ENCODE measurements around the gene HTR6. TPM values are rescaled to one million over a fixed set of nuclear protein-coding genes. Genes with fewer than 3 reads are reported as not detected.
A peak's percentile ranks its signal among the peaks of the same experiment; 100 is the strongest.

The HTR6 gene
- total RNA-seq, 1 experiment from 2014 or later, result not detected

DNA sequence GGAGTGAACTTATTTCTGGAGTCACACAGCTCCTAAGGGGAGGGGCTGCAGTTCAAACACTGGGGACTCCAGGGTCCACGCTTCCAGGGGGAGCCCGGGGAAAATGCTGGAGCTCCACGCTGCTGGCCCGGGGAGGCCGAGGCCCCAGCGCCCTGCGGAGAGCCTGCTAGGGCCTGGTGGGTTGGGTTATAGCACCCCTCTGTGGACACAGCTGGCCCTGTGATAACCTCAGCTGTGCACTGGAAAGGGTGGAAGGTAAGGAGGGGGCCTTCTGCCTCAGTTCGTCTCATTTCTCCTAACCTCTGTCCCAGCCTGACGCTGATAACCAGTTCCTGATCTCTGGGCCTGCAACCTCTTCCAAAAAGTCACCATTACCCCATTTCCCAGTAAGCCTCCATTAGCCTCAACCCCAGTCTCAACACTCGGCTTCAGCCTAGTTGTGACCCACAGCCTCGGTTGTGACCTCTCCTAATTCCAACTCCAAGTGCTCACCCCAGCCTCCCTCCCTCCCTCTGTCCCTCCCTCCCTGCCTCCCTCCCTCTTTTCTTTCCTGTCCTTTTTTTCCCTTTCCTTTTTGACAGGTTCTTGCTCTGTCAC, 13.4 kb upstream of the HTR6 start:
- BruUV-seq (replicated peaks), result no TSS peak
- CTCF ChIA-PET, result no interaction called here
- Histone ChIP-seq H3F3A (ENCODE audit: insufficient read depth, low read depth) (peaks cover 20% of the 10 kb centered on the region), H3K4me1 (replicated peaks; ENCODE audit: insufficient read depth) (peaks cover 23% of the 10 kb centered on the region), H3K9me2 (ENCODE audit: insufficient read depth) (no peaks in the 10 kb centered on the region), H3K9me3 (ENCODE audit: insufficient read depth, low read depth) (no peaks in the 10 kb centered on the region), H3K36me3 (ENCODE audit: low read depth) (no peaks in the 10 kb centered on the region), H3K27me3 (ENCODE audit: insufficient read depth, low read depth) (no peaks in the 10 kb centered on the region), H3K27ac (no peak overlapping the region), H2AFZ (no peak overlapping the region), H3K4me2 (no peak overlapping the region), H3K79me2 (ENCODE audit: low read depth) (no peaks in the 10 kb centered on the region), H3K4me3 (no peak overlapping the region), H4K20me1 (ENCODE audit: insufficient read depth) (peaks cover 4% of the 10 kb centered on the region)
- DNase-seq, result no peak
- intact Hi-C loops (cut with micrococcal nuclease; ENCODE audit: unreplicated experiment), result loop anchor here (5.0 kb wide), 2 partner anchors 309 to 399 kb away; partner anchors contain the start of genes EMC1 and MRTO4
- no peak for TF ChIP-seq EZH2 (IDR thresholded peaks at IDR 0.05; ENCODE audit: low read depth)
- TF ChIP-seq, protein P1, sequence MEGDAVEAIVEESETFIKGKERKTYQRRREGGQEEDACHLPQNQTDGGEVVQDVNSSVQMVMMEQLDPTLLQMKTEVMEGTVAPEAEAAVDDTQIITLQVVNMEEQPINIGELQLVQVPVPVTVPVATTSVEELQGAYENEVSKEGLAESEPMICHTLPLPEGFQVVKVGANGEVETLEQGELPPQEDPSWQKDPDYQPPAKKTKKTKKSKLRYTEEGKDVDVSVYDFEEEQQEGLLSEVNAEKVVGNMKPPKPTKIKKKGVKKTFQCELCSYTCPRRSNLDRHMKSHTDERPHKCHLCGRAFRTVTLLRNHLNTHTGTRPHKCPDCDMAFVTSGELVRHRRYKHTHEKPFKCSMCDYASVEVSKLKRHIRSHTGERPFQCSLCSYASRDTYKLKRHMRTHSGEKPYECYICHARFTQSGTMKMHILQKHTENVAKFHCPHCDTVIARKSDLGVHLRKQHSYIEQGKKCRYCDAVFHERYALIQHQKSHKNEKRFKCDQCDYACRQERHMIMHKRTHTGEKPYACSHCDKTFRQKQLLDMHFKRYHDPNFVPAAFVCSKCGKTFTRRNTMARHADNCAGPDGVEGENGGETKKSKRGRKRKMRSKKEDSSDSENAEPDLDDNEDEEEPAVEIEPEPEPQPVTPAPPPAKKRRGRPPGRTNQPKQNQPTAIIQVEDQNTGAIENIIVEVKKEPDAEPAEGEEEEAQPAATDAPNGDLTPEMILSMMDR (conservative IDR thresholded peaks at IDR 0.05), result peak; percentile 44
- POLR2A ChIA-PET (ENCODE audit: unreplicated experiment), result no interaction called here

DNA sequence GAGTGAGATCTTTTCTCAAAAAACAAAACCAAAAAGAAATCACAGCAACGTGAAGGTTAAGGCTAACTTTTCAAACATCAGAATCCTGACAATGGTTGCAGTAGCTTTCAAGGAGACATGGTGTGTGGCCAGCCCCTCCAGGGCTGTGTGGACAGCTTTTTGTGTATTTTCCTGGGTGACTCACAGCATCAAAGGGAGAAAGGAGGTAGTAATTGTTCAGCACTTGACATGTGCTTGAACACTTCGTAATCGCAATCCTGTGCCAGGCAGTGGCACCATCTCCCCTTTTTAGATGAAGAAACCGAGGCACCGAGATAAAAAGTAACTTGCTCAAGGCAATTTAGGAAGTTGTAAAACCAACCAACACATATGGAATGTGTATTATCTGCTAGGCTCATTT, 10.3 kb upstream of the HTR6 start:
- intact Hi-C loops (cut with micrococcal nuclease; ENCODE audit: unreplicated experiment), result loop anchor here (5.0 kb wide), 2 partner anchors 312 to 402 kb away; partner anchors contain the start of genes EMC1 and MRTO4

DNA sequence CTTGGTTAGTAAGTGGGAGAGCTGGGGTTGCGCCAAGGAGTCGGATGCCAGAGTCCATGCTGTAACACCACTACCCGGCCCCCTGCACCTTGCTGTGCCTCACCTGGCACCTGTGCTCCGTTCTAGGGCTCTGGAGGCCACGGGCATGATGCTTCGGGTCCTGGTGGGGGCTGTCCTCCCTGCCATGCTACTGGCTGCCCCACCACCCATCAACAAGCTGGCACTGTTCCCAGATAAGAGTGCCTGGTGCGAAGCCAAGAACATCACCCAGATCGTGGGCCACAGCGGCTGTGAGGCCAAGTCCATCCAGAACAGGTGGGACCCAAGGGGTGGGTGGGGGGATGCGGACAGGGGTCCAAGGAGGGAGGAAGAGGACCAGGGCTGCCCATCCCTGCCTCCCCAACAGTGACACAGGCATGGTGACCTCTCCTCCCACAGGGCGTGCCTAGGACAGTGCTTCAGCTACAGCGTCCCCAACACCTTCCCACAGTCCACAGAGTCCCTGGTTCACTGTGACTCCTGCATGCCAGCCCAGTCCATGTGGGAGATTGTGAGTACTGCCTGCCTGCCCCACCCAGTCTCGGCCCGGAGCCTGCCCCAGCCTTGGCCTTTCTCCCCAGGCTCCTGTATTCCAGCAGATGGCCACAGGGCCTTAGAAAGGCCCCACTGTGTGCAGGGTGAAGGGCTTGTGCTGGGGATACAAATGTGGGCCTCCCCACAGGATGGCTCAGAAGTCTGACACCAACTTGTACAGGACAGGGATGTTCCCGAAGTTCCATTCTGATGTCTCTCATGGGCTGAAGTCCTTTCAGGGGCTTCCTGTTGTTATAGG, 9.6 kb upstream of the HTR6 start:
- intact Hi-C loops (cut with micrococcal nuclease; ENCODE audit: unreplicated experiment), result loop anchor here (5.0 kb wide), 2 partner anchors 313 to 403 kb away; partner anchors contain the start of genes EMC1 and MRTO4
- no peaks in the 10 kb centered on the region for H3K9me3 ChIP-seq (ENCODE audit: insufficient read depth, low read depth)
- no peak overlapping the region for H3K4me3 ChIP-seq
- H4K20me1 ChIP-seq (ENCODE audit: insufficient read depth), result peaks cover 4% of the 10 kb centered on the region
- peaks cover 15% of the 10 kb centered on the region for H3K4me1 ChIP-seq (replicated peaks; ENCODE audit: insufficient read depth)
- H3F3A ChIP-seq (ENCODE audit: insufficient read depth, low read depth), result peaks cover 20% of the 10 kb centered on the region
- H3K36me3 ChIP-seq (ENCODE audit: low read depth), result no peaks in the 10 kb centered on the region
- no peak overlapping the region for H2AFZ ChIP-seq
- H3K27me3 ChIP-seq (ENCODE audit: insufficient read depth, low read depth), result no peaks in the 10 kb centered on the region
- DNase-seq, result no peak
- H3K27ac ChIP-seq, result peak overlapping the region; percentile 58; the same call in 1 of the 2 replicates
- no TSS peak for BruUV-seq (replicated peaks)
- peak overlapping the region; percentile 52 for H3K4me2 ChIP-seq
- POLR2A ChIA-PET (ENCODE audit: unreplicated experiment), result no interaction called here
- no peaks in the 10 kb centered on the region for H3K79me2 ChIP-seq (ENCODE audit: low read depth)
- TF ChIP-seq, protein P1 (conservative IDR thresholded peaks at IDR 0.05), result no peak
- no peak for TF ChIP-seq EZH2 (IDR thresholded peaks at IDR 0.05; ENCODE audit: low read depth)
- H3K9me2 ChIP-seq (ENCODE audit: insufficient read depth), result no peaks in the 10 kb centered on the region
- CTCF ChIA-PET, result no interaction called here

More for the DNA sequence above, 10.3 kb upstream of the HTR6 start:
- peak overlapping the region; percentile 58 for H3K27ac ChIP-seq
- no peaks in the 10 kb centered on the region for H3K79me2 ChIP-seq (ENCODE audit: low read depth)
- peaks cover 4% of the 10 kb centered on the region for H4K20me1 ChIP-seq (ENCODE audit: insufficient read depth)
- no peak overlapping the region for H2AFZ ChIP-seq
- H3F3A ChIP-seq (ENCODE audit: insufficient read depth, low read depth), result peaks cover 20% of the 10 kb centered on the region
- H3K4me1 ChIP-seq (replicated peaks; ENCODE audit: insufficient read depth), result peaks cover 15% of the 10 kb centered on the region
- DNase-seq, result peak in 1 of 2 experiments; percentile 86
- no peak for TF ChIP-seq EZH2 (IDR thresholded peaks at IDR 0.05; ENCODE audit: low read depth)
- TF ChIP-seq, protein P1 (conservative IDR thresholded peaks at IDR 0.05), result no peak
- ChIA-PET POLR2A (ENCODE audit: unreplicated experiment) (no interaction called here), CTCF (interaction anchor here (0.6 to 1.1 kb wide), 3 partner anchors 15 to 264 kb away, joined by 3 to 4 read pairs (median 3); no protein-coding TSS in a partner anchor)
- no peaks in the 10 kb centered on the region for H3K9me3 ChIP-seq (ENCODE audit: insufficient read depth, low read depth)
- no peaks in the 10 kb centered on the region for H3K9me2 ChIP-seq (ENCODE audit: insufficient read depth)
- no peaks in the 10 kb centered on the region for H3K36me3 ChIP-seq (ENCODE audit: low read depth)
- H3K4me3 ChIP-seq, result no peak overlapping the region
- peak overlapping the region; percentile 52 for H3K4me2 ChIP-seq
- no TSS peak for BruUV-seq (replicated peaks)
- H3K27me3 ChIP-seq (ENCODE audit: insufficient read depth, low read depth), result no peaks in the 10 kb centered on the region

All from PC-9 (cell line).